Common myeloid progenitor, CD34-positive (primary cell): ENCODE measurements around the gene OR8G5.
A peak's percentile ranks its signal among the peaks of the same experiment; 100 is the strongest.
"Not testable (repeated sequence)": the region's sequence is repeated elsewhere in the genome, so short reads cannot be mapped to it uniquely, and the experiment has no call there.

Experiments
- CTCF ChIA-PET: fragments of 350-600 bp; sonication (Branson Sonifier 250); formaldehyde crosslinking; loops from one replicate; lab custom pipeline; 2021; ENCODE audit warnings: antibody characterized with exemption; lab: Charles Lee
- POLR2A ChIA-PET: fragments of 350-600 bp; sonication (Branson Sonifier 250); formaldehyde crosslinking; loops from one replicate; lab custom pipeline; 2021; ENCODE audit warnings: antibody characterized with exemption; lab: Charles Lee
- DNase-seq, 3 donors: peaks; one replicate each; pipeline versions ENCODE4 v3.0.0 to v3.0.0-alpha.2; 2013
- H3K27ac ChIP-seq, 2 experiments: 1 replicate in 1 of 2; 2 replicates in 1 of 2; pipeline ENCODE4 v1.7.0; 2013; ENCODE audit warnings: inconsistent platforms in 2 of 2, low read length in 2 of 2, mild to moderate bottlenecking in 2 of 2, low read depth in 1 of 2, moderate library complexity in 1 of 2; ENCODE audit not compliant: severe bottlenecking in 2 of 2, insufficient read depth in 1 of 2, poor library complexity in 1 of 2
- H3K27me3 ChIP-seq, 5 experiments: replicated peaks in 2 of 5; 1 replicate in 3 of 5; 2 replicates in 2 of 5; pipeline versions ENCODE4 v1.6.1 to v1.7.0; 2013; ENCODE audit warnings: low read length in 4 of 5, mild to moderate bottlenecking in 2 of 5, moderate library complexity in 2 of 5, inconsistent platforms in 1 of 5; ENCODE audit not compliant: insufficient read depth in 5 of 5, control insufficient read depth in 4 of 5
- H3K36me3 ChIP-seq, 4 experiments: 1 replicate in 2 of 4; 2 replicates in 2 of 4; pipeline versions ENCODE4 v1.6.1 to v1.7.0; 2013; ENCODE audit warnings: low read length in 3 of 4, control low read depth in 1 of 4, mild to moderate bottlenecking in 1 of 4; ENCODE audit not compliant: control insufficient read depth in 4 of 4, insufficient read depth in 4 of 4
- H3K4me1 ChIP-seq, 4 experiments: 1 replicate in 3 of 4; 2 replicates in 1 of 4; pipeline versions ENCODE4 v1.6.1 to v1.7.1; 2013; ENCODE audit warnings: low read length in 3 of 4, mild to moderate bottlenecking in 3 of 4, control low read depth in 1 of 4, inconsistent platforms in 1 of 4, moderate library complexity in 1 of 4; ENCODE audit not compliant: control insufficient read depth in 4 of 4, insufficient read depth in 4 of 4; ENCODE audit errors: control extremely low read depth in 1 of 4
- H3K4me3 ChIP-seq, 7 experiments: 1 replicate in 4 of 7; 2 replicates in 3 of 7; pipeline versions ENCODE4 v1.5.1 to v1.7.0; 2013; ENCODE audit warnings: mild to moderate bottlenecking in 7 of 7, low read length in 6 of 7, moderate library complexity in 6 of 7, inconsistent platforms in 2 of 7, low read depth in 2 of 7, control low read depth in 1 of 7; ENCODE audit not compliant: insufficient read depth in 4 of 7, control insufficient read depth in 1 of 7; ENCODE audit errors: extremely low read depth in 1 of 7
- H3K9me3 ChIP-seq, 5 experiments: 1 replicate in 4 of 5; 2 replicates in 1 of 5; pipeline versions ENCODE4 v1.6.1 to v1.7.1; 2013; ENCODE audit warnings: low read length in 4 of 5, mild to moderate bottlenecking in 2 of 5, inconsistent platforms in 1 of 5, low read depth in 1 of 5, moderate library complexity in 1 of 5; ENCODE audit not compliant: control insufficient read depth in 4 of 5, insufficient read depth in 2 of 5; ENCODE audit errors: control extremely low read depth in 1 of 5
- WGBS: methylation state at CpG from one replicate; pipeline ENCODE4 v1.1.5; 2013; ENCODE audit not compliant: insufficient coverage; 5-methylcytosine and 5-hydroxymethylcytosine counted together

The OR8G5 gene

GRCh38 chr11:124249869-124250268, 6.3 kb upstream of the OR8G5 start:
- H3K27ac ChIP-seq, DNase-seq, H3K27me3 ChIP-seq, H3K9me3 ChIP-seq, POLR2A ChIA-PET, H3K4me1 ChIP-seq, CTCF ChIA-PET, H3K36me3 ChIP-seq, H3K4me3 ChIP-seq: not testable (repeated sequence)
- WGBS = no CpG with 5 or more reads among the region's 3 CpGs

GRCh38 chr11:124265041-124265440, 8.9 kb downstream of the OR8G5 start:
- H3K4me1 ChIP-seq, H3K27ac ChIP-seq, H3K9me3 ChIP-seq, POLR2A ChIA-PET, H3K36me3 ChIP-seq, H3K4me3 ChIP-seq, H3K27me3 ChIP-seq: not testable (repeated sequence)
- CTCF ChIA-PET = interaction anchor here (0.6 to 1.6 kb wide), 3 partner anchors 13 to 1559 kb away, joined by 3 to 6 read pairs (median 5); no protein-coding TSS in a partner anchor
- DNase-seq = peak; percentile 6 to 68 (median 55)
- WGBS = no CpG with 5 or more reads among the region's 4 CpGs

GRCh38 chr11:124270886-124271285, 14.7 kb downstream of the OR8G5 start:
- WGBS = 100% methylated on average over 2 of the region's 7 CpGs

GRCh38 chr11:124274000-124274399, 17.8 kb downstream of the OR8G5 start:
- CTCF ChIA-PET = interaction anchor here (0.8 to 2.4 kb wide), 2 partner anchors 11 to 16 kb away, joined by 3 to 7 read pairs; no protein-coding TSS in a partner anchor
- no peaks in the 10 kb centered on the region for H3K9me3 ChIP-seq
- H3K27ac ChIP-seq = no peak overlapping the region
- POLR2A ChIA-PET = no interaction called here
- no peak for DNase-seq
- no peak overlapping the region for H3K4me3 ChIP-seq
- no peaks in the 10 kb centered on the region for H3K36me3 ChIP-seq
- H3K27me3 ChIP-seq = no peaks in the 10 kb centered on the region
- WGBS = 100% methylated on average over 1 of the region's 2 CpGs
- peaks cover 5 to 39% (median 27%) of the 10 kb centered on the region in 4 experiments for H3K4me1 ChIP-seq

More at GRCh38 chr11:124270886-124271285, 14.7 kb downstream of the OR8G5 start:
- DNase-seq, H3K27me3 ChIP-seq, H3K36me3 ChIP-seq, H3K4me3 ChIP-seq, H3K27ac ChIP-seq, H3K9me3 ChIP-seq, POLR2A ChIA-PET: not testable (repeated sequence)
- CTCF ChIA-PET = interaction anchor here (1.1 kb wide), 1 partner anchor 19 kb away, joined by 3 read pairs; no protein-coding TSS in a partner anchor
- H3K4me1 ChIP-seq = peaks cover 5 to 17% (median 9%) of the 10 kb centered on the region in 4 experiments

- Histone ChIP-seq H3K27me3 (no peaks in the 10 kb centered on the region), H3K4me3 (peak overlapping the region in 2 of 7 experiments; percentile 29 to 33), H3K4me1 (peaks cover 5 to 39% (median 27%) of the 10 kb centered on the region in 4 experiments), H3K36me3 (no peaks in the 10 kb centered on the region), H3K9me3 (no peaks in the 10 kb centered on the region), H3K27ac (peak overlapping the region; percentile 37 to 46)
- 0% methylated on average over 1 of the region's 1 CpG for WGBS
- peak; percentile 93 to 98 (median 95) for DNase-seq
- POLR2A ChIA-PET = no interaction called here
- CTCF ChIA-PET = interaction anchor here (0.7 to 2.6 kb wide), 3 partner anchors 167 to 207 kb away, joined by 3 to 15 read pairs (median 4); no protein-coding TSS in a partner anchor
Measured at GRCh38 chr11:124276081-124276480, 19.9 kb downstream of the OR8G5 start.

- Histone ChIP-seq H3K9me3 (peaks cover 0 to 2% (median 0%) of the 10 kb centered on the region in 5 experiments), H3K4me1 (peaks cover 5 to 39% (median 27%) of the 10 kb centered on the region in 4 experiments), H3K4me3 (peak overlapping the region in 1 of 7 experiments; percentile 1), H3K27ac (no peak overlapping the region), H3K36me3 (no peaks in the 10 kb centered on the region), H3K27me3 (no peaks in the 10 kb centered on the region)
- CTCF ChIA-PET = interaction anchor here (0.9 to 2.6 kb wide), 16 partner anchors 9 to 206 kb away, joined by 3 to 40 read pairs (median 4); partner anchors contain the start of gene VWA5A
- no peak for DNase-seq
- 100% methylated on average over 2 of the region's 3 CpGs for WGBS
- POLR2A ChIA-PET = no interaction called here
Measured at GRCh38 chr11:124277207-124277606, 21.0 kb downstream of the OR8G5 start.

GRCh38 chr11:124277804-124278203, 21.6 kb downstream of the OR8G5 start:
- Histone ChIP-seq H3K4me3 (no peak overlapping the region), H3K9me3 (peaks cover 0 to 2% (median 0%) of the 10 kb centered on the region in 5 experiments), H3K4me1 (peaks cover 5 to 39% (median 27%) of the 10 kb centered on the region in 4 experiments), H3K36me3 (no peaks in the 10 kb centered on the region), H3K27me3 (no peaks in the 10 kb centered on the region), H3K27ac (no peak overlapping the region)
- POLR2A ChIA-PET = no interaction called here
- CTCF ChIA-PET = interaction anchor here (0.7 to 2.6 kb wide), 18 partner anchors 10 to 207 kb away, joined by 3 to 40 read pairs (median 4); partner anchors contain the start of gene VWA5A
- peak; percentile 37 to 66 (median 66) for DNase-seq
- WGBS = 0% methylated on average over 1 of the region's 3 CpGs
